Frontal cortex (tissue), 4 donors: Measurements from ENCODE around the gene MKRN2OS. TPM values are rescaled to one million over a fixed set of nuclear protein-coding genes. Genes with fewer than 3 reads are reported as not detected.

Experiments
- DNase-seq, 2 donors: peaks; one replicate each; pipeline ENCODE4 v3.0.0; 2012; ENCODE audit warnings: low spot score in 2 of 2
- FAIRE-seq: peaks from 2 replicates; lab custom pipeline; 2012; peaks lifted over from hg19 to GRCh38; lab: Jason Lieb, UNC
- total RNA-seq: library from RNA; depleted of rRNA; stranded (reverse); fragments of >200 nt; gene quantifications from one replicate; pipeline ENCODE4 v1.2.3, GENCODE V29; 2014
- donor health status: control.
- donor health status: control.
- donor health status: control.

Gene MKRN2OS
- total RNA-seq, 1 donor from 2014 or later, result not detected

DNA sequence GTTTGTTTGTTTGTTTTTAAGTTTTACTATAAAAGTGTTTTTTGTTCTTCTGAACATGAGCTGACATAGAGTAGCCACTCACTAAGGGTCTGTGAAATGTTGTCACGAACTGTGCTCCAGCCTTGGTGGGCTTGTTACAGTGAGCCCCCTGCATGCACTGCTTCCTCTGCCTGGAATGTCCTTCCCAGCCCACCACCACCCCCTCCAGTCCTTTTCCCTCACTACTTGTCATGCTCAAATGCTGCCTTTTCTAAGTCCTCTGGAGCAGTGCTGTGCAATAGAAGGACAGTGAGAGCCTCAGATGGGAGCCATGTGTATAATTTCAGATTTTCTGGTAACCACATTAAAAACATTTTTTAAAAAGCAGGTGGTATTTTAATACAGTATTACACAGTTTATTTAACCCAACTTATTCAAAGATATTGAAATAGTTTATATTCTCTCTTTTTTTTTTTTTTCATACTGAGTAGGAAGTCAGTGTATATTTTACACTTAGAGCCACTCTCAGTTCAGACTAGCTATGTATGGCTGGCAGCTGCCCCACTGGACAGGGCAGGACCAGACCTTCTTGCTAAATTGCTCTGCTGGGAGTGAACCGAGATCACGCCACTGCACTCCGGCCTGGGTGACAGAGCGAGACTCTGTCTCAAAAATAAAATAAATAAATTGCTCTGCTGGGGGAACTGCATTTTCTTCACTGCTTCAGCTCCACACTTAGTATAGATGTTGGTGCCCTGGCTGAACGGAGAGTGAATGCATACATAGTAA, 26.9 kb downstream of the MKRN2OS start:
- no peak for FAIRE-seq
- DNase-seq, result no peak

DNA sequence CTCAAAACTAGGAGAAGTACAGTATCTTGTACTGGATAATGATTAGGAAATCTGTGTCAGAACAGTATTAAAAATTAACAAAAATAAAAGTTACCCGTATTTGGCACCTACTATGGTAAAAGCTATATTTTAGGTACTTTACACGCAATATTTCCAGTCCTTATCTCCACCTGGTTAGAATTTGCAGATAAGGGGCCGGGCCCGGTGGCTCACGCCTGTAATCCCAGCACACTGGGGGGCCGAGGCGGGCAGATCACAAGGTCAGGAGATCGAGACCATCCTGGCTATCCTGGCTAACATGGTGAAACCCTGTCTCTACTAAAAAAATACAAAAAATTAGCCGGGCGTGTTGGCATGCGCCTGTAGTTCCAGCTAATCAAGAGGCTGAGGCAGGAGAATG, 28.4 kb downstream of the MKRN2OS start:
- no peak for FAIRE-seq
- DNase-seq, result no peak

DNA sequence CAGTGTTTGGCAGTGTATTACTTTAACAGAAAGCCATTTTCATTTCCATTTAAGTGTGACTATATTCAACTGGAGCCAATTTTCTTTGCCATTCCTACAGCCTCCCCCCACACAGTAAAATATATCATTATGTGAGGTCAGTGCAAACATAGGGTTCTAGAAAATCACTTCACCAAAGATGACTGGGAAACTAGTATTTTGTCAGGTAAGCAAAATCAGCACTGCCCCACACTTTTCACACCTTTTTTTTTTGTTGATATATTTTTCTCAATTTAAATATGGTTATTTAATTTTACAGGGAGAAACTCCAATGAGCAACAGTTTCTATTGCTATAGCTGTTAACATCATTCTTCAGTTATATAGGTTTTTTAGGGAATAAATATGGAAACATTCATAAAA, 29.7 kb downstream of the MKRN2OS start:
- FAIRE-seq (no peak), DNase-seq (no peak)

DNA sequence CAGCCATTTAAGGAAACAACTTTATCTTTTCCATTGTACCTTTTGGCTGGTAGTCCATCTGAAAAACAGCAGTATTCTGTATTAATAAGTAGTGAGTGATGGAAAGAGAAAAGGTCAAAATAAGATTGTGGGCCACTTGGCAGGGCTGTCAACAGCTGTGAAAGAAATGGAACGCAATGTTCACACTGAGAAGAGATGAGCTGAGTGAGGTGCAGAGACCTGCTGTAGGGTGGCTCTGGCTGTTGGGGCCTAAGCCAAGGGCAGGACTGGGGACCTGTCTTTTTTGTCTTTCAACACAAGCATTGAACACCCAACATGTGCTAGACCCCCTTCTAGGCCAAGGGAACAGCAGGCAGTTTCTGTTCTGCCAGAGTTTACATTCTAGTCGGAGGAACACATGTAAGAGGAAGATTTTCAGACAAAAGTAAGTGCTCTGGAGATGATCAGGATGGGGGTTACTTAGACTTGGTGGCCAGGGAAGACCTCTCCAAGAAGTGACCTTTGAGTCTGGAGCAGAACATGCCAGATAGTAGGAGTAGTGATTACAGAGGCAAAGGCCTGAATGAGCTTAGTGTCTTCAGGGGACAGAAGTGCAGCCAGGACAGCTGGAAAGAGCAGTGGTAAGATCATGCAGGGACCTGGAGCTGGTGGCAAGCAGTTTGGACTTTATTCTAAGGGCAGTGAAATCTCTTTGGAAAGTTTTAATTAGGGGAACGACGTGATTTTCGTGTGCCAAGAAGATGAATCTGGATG, 31.4 kb downstream of the MKRN2OS start:
- FAIRE-seq, result no peak

DNA sequence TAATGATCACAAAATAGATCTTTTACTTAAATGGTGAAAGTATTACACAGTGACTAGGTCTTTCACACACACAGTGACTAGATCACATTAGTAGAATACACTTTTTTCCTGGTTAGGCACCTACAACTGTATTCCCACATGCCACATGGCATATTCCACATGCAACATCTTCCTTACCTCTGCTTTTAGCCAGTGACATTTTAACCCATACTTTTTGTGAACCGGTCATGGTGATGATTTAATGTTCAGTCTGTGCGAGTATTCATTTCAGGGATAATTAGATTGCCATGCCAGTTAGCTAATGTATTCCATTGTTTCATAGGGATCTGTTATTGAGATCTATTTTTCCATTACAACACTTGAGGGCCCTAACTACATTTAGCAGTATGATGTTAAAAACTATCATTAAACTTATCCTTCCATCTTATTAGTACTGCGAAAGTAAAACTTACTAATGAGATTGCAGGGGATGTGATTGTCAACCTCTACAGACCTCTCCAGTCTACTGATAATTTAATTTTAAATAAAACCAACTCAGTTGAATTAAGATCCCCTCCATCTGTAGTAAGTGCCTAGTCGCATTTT, 32.7 kb downstream of the MKRN2OS start:
- FAIRE-seq (no peak), DNase-seq (no peak)

More for the DNA sequence above, 31.4 kb downstream of the MKRN2OS start:
- no peak for DNase-seq

DNA sequence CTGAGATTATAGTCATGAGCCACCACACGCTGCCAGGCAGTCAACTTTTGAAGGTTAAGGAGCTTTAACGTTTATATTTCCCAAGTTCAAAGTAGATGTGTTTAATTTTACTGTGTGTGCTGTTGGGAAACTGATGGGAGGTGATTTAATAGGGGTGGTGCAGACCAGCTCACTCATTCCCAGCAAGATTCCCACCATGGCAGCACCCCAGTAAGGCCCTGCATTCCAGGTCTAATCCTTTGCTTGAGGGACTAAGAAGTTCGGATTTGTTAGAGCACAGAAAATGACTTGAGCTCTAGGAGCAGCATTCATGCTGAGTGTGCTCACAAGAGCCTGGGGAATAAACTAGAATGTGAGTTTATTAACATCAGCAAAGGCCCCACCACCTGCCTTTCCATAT, 35.8 kb downstream of the MKRN2OS start:
- DNase-seq, result no peak
- no peak for FAIRE-seq

DNA sequence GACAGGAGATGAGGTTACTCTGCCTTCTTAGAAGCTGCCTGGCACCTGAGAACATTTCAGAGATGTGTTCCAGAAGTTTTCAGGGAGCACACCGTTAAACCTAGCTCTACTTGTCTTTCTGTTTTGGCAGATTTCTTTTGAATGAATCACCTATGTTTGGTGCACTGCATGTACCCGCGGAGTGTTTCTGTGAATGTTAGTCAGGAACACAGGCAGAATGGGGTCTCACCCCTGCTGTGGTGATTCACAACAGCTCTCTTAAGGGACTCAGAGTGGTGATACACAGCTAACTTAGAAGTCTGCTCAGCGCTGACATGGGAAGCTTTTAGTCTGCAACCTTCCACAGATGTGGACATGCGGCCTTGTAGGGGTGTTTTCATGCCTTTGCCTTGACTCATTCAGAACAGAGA, 37.0 kb downstream of the MKRN2OS start:
- DNase-seq, result no peak
- FAIRE-seq, result no peak

DNA sequence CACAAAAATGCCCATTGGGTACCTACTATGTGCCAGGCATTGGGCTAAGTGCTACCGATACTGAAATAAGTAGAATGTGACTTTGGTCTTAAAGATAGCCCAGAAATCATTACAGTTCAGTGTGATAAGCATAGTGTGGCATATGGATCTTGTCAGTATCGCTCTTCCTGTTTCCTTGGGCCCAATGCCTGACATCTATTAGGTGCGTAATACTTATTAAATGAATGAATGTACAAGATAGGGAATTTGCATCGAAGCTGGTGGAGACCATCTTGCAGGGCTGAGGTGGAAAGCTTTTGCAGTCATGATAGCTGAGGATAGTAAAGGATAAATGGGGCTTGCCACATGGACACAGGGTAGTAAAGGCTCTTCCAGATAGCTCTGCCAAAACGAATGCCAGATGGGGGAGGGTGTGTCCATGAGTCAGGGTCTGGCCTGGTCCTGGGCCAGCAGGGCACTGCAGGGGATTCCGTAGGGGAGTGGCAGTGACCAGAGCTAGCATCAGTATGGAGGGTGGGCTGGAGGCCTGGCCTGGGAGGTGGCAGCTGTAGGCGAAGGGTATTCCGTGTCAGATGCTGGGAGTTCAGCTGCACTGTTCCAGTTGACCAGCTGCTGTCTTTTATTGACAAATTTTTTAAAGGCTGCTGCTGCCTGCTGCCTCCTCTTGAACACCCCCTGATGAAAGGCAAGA, 37.6 kb downstream of the MKRN2OS start:
- no peak for FAIRE-seq
- no peak for DNase-seq

DNA sequence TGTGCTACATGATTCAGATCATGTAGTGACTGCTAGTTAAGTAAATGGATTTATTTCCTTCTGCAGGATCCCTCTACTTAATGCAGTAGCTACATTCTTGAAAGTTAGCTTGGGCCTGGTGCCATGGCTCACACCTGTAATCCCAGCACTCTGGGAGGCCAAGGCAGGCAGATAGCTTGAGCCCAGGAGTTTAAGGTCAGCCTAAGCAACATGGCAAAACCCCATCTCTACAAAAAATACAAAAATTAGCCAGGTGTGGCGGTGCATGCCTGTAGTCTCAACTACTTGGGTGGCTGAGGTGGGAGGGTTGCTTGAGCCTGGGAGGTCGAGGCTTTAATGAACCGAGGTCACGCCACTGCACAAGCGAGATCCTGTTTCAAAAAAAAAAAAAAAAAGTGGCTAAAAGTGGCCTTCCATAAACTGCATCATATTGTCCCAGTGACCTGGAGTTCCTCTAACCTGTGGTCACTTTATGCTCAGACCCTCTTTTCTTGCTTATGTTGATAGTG, 39.0 kb downstream of the MKRN2OS start:
- FAIRE-seq, result no peak
- DNase-seq, result no peak

DNA sequence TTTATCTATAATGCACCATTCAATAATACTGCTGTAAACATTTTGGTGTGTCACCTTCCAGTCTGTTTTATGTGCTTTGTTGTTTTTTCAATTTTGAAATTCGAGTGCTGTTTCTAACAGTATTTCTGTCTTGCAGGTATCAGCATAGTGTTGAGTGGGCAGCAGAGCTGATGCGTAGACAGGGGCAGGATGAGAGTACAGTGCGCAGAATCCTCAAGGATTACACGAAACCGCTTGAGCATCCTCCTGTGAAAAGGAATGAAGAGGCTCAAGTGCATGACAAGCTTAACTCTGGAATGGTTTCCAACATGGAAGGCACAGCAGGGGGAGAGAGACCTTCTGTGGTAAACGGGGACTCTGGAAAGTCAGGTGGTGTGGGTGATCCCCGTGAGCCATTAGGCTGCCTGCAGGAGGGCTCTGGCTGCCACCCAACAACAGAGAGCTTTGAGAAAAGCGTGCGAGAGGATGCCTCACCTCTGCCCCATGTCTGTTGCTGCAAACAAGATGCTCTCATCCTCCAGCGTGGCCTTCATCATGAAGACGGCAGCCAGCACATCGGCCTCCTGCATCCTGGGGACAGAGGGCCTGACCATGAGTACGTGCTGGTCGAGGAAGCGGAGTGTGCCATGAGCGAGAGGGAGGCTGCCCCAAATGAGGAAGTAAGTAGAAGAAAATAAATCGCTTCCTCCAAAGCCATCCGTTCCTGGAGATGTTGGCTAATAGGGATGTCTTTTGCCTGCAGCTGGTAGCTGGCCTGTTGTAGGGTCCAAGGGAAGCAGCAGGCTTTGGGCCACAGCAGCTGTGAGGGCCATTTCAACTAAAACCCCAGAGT, 42.0 kb downstream of the MKRN2OS start:
- FAIRE-seq (no peak), DNase-seq (no peak)

DNA sequence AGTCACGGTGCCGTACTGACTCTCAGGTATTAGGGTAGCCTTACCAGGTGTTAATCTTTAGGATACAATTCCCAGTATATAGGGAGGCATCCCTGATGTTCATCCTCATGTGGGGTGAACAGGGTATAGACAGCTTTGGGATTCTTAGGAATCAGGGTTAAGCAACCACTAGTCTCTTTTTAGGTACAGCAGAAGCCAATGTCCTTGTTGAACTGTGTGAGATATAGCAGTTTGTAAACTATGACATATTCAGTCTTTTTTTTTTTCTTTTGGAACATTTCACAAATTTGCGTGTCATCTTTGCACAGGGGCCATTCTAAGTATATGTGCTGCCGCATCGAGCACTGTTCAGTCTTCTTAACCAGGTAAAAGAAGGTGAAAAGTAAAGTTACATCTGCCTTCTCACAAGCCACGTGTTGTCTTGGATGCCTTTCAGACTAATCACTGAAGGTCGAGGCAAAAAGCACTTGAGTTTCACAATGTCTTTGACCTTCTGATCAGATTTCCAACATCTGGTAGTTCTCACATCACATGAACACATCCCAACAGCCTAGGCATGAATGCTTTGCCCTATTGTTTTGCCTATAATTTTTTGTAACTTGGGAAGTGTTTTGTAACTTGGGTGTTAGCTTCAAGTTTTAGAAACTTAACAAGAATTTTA, 43.8 kb downstream of the MKRN2OS start:
- DNase-seq (no peak), FAIRE-seq (no peak)

DNA sequence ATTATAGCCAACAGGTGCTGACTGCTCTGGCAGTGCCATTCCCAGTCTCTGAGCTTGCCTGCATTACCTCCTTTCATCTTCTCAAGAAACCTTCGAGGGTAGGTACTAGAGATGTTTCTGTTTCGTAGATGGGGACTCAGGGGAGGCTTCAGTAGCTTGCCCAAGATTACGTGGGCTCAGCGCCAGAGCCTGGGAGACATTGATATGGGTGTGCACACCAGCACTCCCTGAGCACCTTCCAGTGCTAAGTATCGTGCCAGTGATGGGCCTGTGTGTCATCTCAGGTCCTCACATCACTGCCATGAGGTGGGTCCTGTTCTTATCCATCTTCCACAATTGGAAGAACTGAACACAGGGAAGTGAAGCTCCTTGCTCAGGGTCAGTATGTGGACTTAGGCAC, 45.8 kb downstream of the MKRN2OS start:
- FAIRE-seq (no peak), DNase-seq (no peak)

DNA sequence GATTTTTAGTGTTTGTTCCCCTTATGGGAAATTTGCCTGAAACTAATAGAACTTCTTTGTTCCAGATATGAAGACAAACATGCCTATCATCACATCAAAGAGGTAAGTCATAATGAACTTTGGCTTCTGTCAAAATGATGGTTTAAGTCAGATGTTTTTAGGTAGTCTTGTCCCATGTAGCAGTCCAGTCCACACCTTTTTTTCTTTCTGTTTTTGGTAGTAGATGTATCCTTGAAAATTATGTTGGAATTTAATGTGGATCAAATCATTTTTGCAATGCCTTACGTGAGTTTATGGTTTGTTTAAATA, 48.9 kb downstream of the MKRN2OS start:
- DNase-seq (no peak), FAIRE-seq (no peak)

DNA sequence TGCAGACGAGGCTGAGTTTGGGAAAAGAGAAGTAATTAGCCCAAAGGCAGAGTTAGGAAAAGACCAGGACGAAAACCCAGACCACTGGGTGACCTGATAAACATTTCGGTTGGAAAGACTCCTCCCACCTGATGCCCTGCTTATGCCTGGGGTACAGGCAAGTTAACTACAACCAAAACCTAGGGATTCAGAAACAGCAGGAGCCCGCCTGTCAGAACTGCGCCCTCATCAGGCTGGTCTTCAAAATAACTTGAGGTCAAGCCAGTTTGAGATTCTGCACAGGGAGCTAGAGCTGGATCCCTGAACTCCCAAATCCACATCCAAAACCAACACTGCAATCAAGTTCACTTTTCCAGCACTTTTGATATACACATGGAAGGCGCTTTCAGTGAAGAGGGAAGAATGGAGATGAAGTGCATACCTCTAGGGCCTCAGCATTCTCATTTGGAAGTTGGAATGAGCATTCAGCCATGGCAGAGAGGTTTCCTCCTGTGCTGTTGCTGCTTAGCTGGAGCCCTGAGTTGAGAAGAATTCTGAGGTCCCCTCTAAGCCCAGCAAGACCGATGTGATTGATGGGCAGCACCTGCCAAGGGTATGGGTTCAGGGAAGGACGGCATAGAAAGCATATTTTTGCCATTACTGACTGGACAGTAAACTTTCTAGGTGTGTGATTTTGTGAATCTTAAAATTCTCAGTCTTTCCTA, 49.4 kb downstream of the MKRN2OS start:
- FAIRE-seq, result no peak
- DNase-seq, result no peak

DNA sequence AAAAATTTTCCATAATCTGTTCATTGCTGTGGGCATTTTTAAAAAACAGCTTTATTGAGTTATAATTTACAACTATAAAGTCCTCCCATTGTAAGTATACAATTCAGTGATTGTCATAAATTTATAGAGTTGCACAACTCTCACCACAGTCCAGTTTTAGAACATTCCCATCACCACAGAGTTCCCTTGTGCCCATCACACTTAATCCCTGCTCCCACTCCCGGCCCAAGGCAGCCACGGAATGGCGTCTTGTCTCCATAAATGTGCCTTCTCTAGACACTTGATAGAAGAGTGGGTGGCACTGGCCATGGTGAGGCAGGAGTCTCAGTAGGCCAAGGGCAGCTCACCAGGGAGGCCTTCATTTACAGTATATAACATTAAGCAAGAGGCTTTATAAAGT, 54.8 kb downstream of the MKRN2OS start:
- no peak for FAIRE-seq
- DNase-seq, result no peak

DNA sequence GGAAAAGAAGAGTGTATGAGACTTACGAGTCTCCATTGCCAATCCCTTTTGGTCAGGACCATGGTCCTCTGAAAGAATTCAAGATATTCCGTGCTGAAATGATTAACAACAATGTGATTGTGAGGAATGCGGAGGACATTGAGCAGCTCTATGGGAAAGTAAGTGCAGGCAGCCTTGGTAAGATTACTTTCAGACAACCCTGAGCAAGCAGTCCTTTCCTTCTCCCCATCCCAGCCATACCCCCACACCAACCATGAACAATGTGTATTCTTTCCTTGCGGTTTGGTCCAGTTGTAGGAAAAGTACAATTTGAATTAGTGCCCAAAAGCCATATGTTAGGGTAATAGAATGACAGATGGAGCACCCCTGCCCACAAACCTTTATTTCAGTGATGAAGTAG, 55.5 kb downstream of the MKRN2OS start:
- DNase-seq, result no peak
- FAIRE-seq, result no peak
